ENCODE measurements around the gene EIPR1.

Gene EIPR1

GRCh38 chr2:3159782-3160545, 217.7 kb downstream of the EIPR1 start:
- no peak for DNase-seq (ENCODE audit: low spot score)
- TF ChIP-seq CTCF (IDR thresholded peaks at IDR 0.05; ENCODE audit: extremely low read depth, missing control alignments): no peak

- DNase-seq (ENCODE audit: low spot score): no peak
- no peak for TF ChIP-seq CTCF (IDR thresholded peaks at IDR 0.05; ENCODE audit: extremely low read depth, missing control alignments)
These were observed 222.9 kb downstream of the EIPR1 start for GRCh38 chr2:3154700-3155099.

- TF ChIP-seq CTCF (IDR thresholded peaks at IDR 0.05; ENCODE audit: extremely low read depth, missing control alignments): no peak
- no peak for DNase-seq (ENCODE audit: low spot score)
These were observed 223.5 kb downstream of the EIPR1 start for GRCh38 chr2:3154146-3154545.

GRCh38 chr2:3151153-3151918, 226.3 kb downstream of the EIPR1 start:
- no peak for DNase-seq (ENCODE audit: low spot score)
- no peak for TF ChIP-seq CTCF (IDR thresholded peaks at IDR 0.05; ENCODE audit: extremely low read depth, missing control alignments)

GRCh38 chr2:3149441-3150217, 228.0 kb downstream of the EIPR1 start:
- no peak for TF ChIP-seq CTCF (IDR thresholded peaks at IDR 0.05; ENCODE audit: extremely low read depth, missing control alignments)
- DNase-seq (ENCODE audit: low spot score): no peak

GRCh38 chr2:3148716-3149115, 228.9 kb downstream of the EIPR1 start:
- no peak for DNase-seq (ENCODE audit: low spot score)
- no peak for TF ChIP-seq CTCF (IDR thresholded peaks at IDR 0.05; ENCODE audit: extremely low read depth, missing control alignments)

Data from GM20000 (cell line).